Vagina (tissue), 2 donors: ENCODE measurements around the gene GRIN1. TPM values are rescaled to one million over a fixed set of nuclear protein-coding genes. Genes with fewer than 3 reads are reported as not detected.
"Not testable (repeated sequence)": the region's sequence is repeated elsewhere in the genome, so short reads cannot be mapped to it uniquely, and the experiment has no call there.

Experiments used
- DNase-seq, 2 donors: peaks; one replicate each; pipeline ENCODE4 v3.0.0-alpha.2; 2017; ENCODE audit errors: extremely low spot score in 2 of 2
- H3K27ac ChIP-seq: fragments of 200-600 bp; sonication (generic); one replicate; pipeline ENCODE4 v1.5.1; 2019
- H3K27me3 ChIP-seq: fragments of 200-600 bp; sonication (generic); one replicate; pipeline ENCODE4 v1.5.1; 2019
- H3K36me3 ChIP-seq, 2 donors: fragments of 200-600 bp; sonication (generic); one replicate each; pipeline ENCODE4 v1.5.1; 2017 to 2019
- H3K4me1 ChIP-seq: fragments of 200-600 bp; sonication (generic); one replicate; pipeline ENCODE4 v1.5.1; 2019
- H3K4me3 ChIP-seq, 2 donors: fragments of 200-600 bp; sonication (generic); 1 replicate in 1 of 2; 2 replicates in 1 of 2; pipeline ENCODE4 v1.5.1; 2016 to 2019
- H3K9me3 ChIP-seq: fragments of 200-600 bp; sonication (generic); one replicate; pipeline ENCODE4 v1.5.1; 2019
- CTCF ChIP-seq, 3 experiments: fragments of 450-650 bp in 2 of 3; fragments of 200-600 bp in 1 of 3; sonication (generic) in 1 of 3; IDR thresholded peaks; one replicate each; pipeline ENCODE4 v1.5.1; 2017 to 2019; ENCODE audit warnings: antibody characterized with exemption in 3 of 3, mild to moderate bottlenecking in 2 of 3, moderate library complexity in 2 of 3
- POLR2A ChIP-seq, 2 donors: fragments of 450-650 bp; IDR thresholded peaks; one replicate each; pipeline ENCODE4 v1.6.1; 2017; ENCODE audit warnings: antibody characterized with exemption in 2 of 2, mild to moderate bottlenecking in 2 of 2, moderate library complexity in 2 of 2
- POLR2AphosphoS5 ChIP-seq, 2 donors: sonication (generic); formaldehyde crosslinking; IDR thresholded peaks; one replicate each; pipeline ENCODE4 v1.9.0; 2017; ENCODE audit warnings: antibody characterized with exemption in 2 of 2, mild to moderate bottlenecking in 2 of 2, low read depth in 1 of 2; ENCODE audit not compliant: insufficient read depth in 1 of 2
- intact Hi-C: fragments of 100-400 bp; cut with DNase I; formaldehyde crosslinking; loops from one replicate; pipeline ENCODE4 v1.15.1; 2023
- total RNA-seq: library from RNA; depleted of rRNA; stranded (reverse); fragments of >200 nt; gene quantifications from one replicate; pipeline ENCODE4 v1.2.3, GENCODE V29; 2016

The GRIN1 gene
- total RNA-seq, 1 donor from 2014 or later: 0.74 TPM

GRCh38 chr9:137116027-137116507, 22.9 kb upstream of the GRIN1 start:
- TF ChIP-seq POLR2AphosphoS5 (IDR thresholded peaks at IDR 0.05; ENCODE audit: insufficient read depth in 1 of 2, low read depth in 1 of 2) (no peak), POLR2A (IDR thresholded peaks at IDR 0.05) (no peak), CTCF (IDR thresholded peaks at IDR 0.05) (no peak)
- Histone ChIP-seq H3K9me3 (no peaks in the 10 kb centered on the region), H3K27ac (no peak overlapping the region), H3K27me3 (no peaks in the 10 kb centered on the region), H3K4me3 (no peak overlapping the region), H3K36me3 (peaks cover 0 to 17% of the 10 kb centered on the region in 2 donors), H3K4me1 (peaks cover 16% of the 10 kb centered on the region)
- no peak for DNase-seq
- intact Hi-C loops: no loop called here

- TF ChIP-seq CTCF (IDR thresholded peaks at IDR 0.05) (no peak), POLR2A (IDR thresholded peaks at IDR 0.05) (no peak), POLR2AphosphoS5 (IDR thresholded peaks at IDR 0.05; ENCODE audit: insufficient read depth in 1 of 2, low read depth in 1 of 2) (no peak)
- H3K27ac ChIP-seq: no peak overlapping the region
- H3K27me3 ChIP-seq: no peaks in the 10 kb centered on the region
- no peak for DNase-seq
- H3K36me3 ChIP-seq: peaks cover 0 to 12% of the 10 kb centered on the region in 2 donors
- H3K4me1 ChIP-seq: peaks cover 16% of the 10 kb centered on the region
- intact Hi-C loops: no loop called here
- H3K9me3 ChIP-seq: no peaks in the 10 kb centered on the region
- H3K4me3 ChIP-seq: no peak overlapping the region
Observed at GRCh38 chr9:137116728-137117127, 22.2 kb upstream of the GRIN1 start.

GRCh38 chr9:137117269-137117731, 21.7 kb upstream of the GRIN1 start:
- no peaks in the 10 kb centered on the region for H3K9me3 ChIP-seq
- H3K36me3 ChIP-seq: peaks cover 0 to 6% of the 10 kb centered on the region in 2 donors
- H3K4me3 ChIP-seq: no peak overlapping the region
- intact Hi-C loops: no loop called here
- no peak for DNase-seq
- TF ChIP-seq CTCF (IDR thresholded peaks at IDR 0.05) (no peak), POLR2A (IDR thresholded peaks at IDR 0.05) (no peak), POLR2AphosphoS5 (IDR thresholded peaks at IDR 0.05; ENCODE audit: insufficient read depth in 1 of 2, low read depth in 1 of 2) (no peak)
- H3K27ac ChIP-seq: no peak overlapping the region
- peaks cover 16% of the 10 kb centered on the region for H3K4me1 ChIP-seq
- no peaks in the 10 kb centered on the region for H3K27me3 ChIP-seq

- intact Hi-C loops, H3K27ac ChIP-seq, H3K36me3 ChIP-seq, H3K4me3 ChIP-seq, H3K9me3 ChIP-seq, H3K27me3 ChIP-seq, DNase-seq: not testable (repeated sequence)
- peaks cover 15% of the 10 kb centered on the region for H3K4me1 ChIP-seq
Observed at GRCh38 chr9:137118092-137118603, 20.8 kb upstream of the GRIN1 start.

GRCh38 chr9:137121927-137122795, 16.8 kb upstream of the GRIN1 start:
- intact Hi-C loops, H3K4me3 ChIP-seq, H3K4me1 ChIP-seq, H3K9me3 ChIP-seq, H3K27me3 ChIP-seq, DNase-seq, H3K27ac ChIP-seq, H3K36me3 ChIP-seq: not testable (repeated sequence)

GRCh38 chr9:137122796-137123467, 16.0 kb upstream of the GRIN1 start:
- DNase-seq, intact Hi-C loops, H3K4me3 ChIP-seq, H3K4me1 ChIP-seq, H3K9me3 ChIP-seq, H3K27me3 ChIP-seq, H3K36me3 ChIP-seq, H3K27ac ChIP-seq: not testable (repeated sequence)
